ENCODE measurements around the gene AKAP11.

DNA sequence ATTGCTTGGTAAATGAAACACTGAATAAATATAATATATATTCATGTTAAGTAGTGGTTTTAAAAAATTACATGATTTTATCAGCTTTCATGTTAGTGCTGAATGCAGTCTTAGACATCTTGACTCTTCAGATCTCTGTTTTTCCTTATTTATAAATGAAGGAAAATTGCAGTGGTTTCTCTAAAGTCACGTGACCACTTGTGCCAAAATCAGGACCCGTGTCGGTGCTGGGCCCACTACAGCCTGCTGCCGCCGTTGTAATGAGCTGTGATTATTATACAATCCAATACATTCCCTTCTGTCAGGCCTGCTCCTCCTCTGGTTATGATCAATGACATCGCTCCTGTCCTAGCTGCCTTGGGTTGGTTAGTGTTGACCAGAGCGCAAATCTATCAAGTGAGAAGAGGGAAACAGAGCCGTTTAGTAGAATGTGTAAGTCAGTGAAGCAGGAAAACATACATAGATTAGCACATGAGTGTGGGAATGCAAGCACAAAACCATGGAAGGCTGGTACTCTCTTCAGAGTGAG, 88.2 kb downstream of the AKAP11 start:
- no peak for TF ChIP-seq CTCF (IDR thresholded peaks at IDR 0.05)
- TF ChIP-seq EZH2phosphoT487 (IDR thresholded peaks at IDR 0.05), result no peak
- no peak for TF ChIP-seq EZH2 (IDR thresholded peaks at IDR 0.05)

Data from neural progenitor cell (in vitro differentiated cells).